Astrocyte (in vitro differentiated cells and primary cell): ENCODE data around the gene FSTL5. TPM values are rescaled to one million over a fixed set of nuclear protein-coding genes. Genes with fewer than 3 reads are reported as not detected.

Experiments
- DNase-seq: peaks from one replicate; pipeline ENCODE4 v3.0.0-alpha.2; 2010; ENCODE audit warnings: low read depth
- FAIRE-seq: peaks from 2 replicates; lab custom pipeline; 2011; peaks lifted over from hg19 to GRCh38; lab: Jason Lieb, UNC
- H2AFZ ChIP-seq: 2 replicates; pipeline ENCODE4 v1.6.0; 2012; ENCODE audit warnings: low read depth, low read length, inconsistent platforms
- H3K27ac ChIP-seq: 2 replicates; pipeline ENCODE4 v1.5.1; 2011; ENCODE audit warnings: low read depth, low read length, inconsistent platforms
- H3K27me3 ChIP-seq: 2 replicates; pipeline ENCODE4 v1.6.0; 2011; ENCODE audit warnings: low read length, inconsistent platforms; ENCODE audit not compliant: insufficient read depth
- H3K36me3 ChIP-seq: 2 replicates; pipeline ENCODE4 v1.5.1; 2011; ENCODE audit warnings: low read length, inconsistent platforms; ENCODE audit not compliant: insufficient read depth
- H3K4me1 ChIP-seq: 2 replicates; pipeline ENCODE4 v1.5.1; 2011; ENCODE audit warnings: low read length, inconsistent platforms; ENCODE audit not compliant: insufficient read depth
- H3K4me2 ChIP-seq: 2 replicates; pipeline ENCODE4 v1.6.0; 2012; ENCODE audit warnings: low read length, inconsistent platforms
- H3K4me3 ChIP-seq: 2 replicates; pipeline ENCODE4 v1.5.1; 2011; ENCODE audit warnings: low read depth, mild to moderate bottlenecking, low read length, inconsistent platforms; ENCODE audit not compliant: insufficient read depth
- H3K79me2 ChIP-seq: 2 replicates; pipeline ENCODE4 v1.6.0; 2012; ENCODE audit warnings: mild to moderate bottlenecking, low read length, inconsistent platforms; ENCODE audit not compliant: insufficient read depth
- H3K9ac ChIP-seq: 2 replicates; pipeline ENCODE4 v1.6.0; 2012; ENCODE audit warnings: mild to moderate bottlenecking, low read length, inconsistent platforms
- H3K9me3 ChIP-seq: 2 replicates; pipeline ENCODE4 v1.5.1; 2012; ENCODE audit warnings: low read depth, mild to moderate bottlenecking, low read length, inconsistent platforms; ENCODE audit not compliant: insufficient read depth
- H4K20me1 ChIP-seq: 2 replicates; pipeline ENCODE4 v1.6.0; 2012; ENCODE audit warnings: low read length, inconsistent platforms; ENCODE audit not compliant: insufficient read depth
- H3K27ac Mint-ChIP-seq: one replicate; pipeline ENCODE4 v1.8.0; 2021; ENCODE audit warnings: mild to moderate bottlenecking, mixed read lengths; ENCODE audit not compliant: unreplicated experiment
- H3K27me3 Mint-ChIP-seq: one replicate; pipeline ENCODE4 v1.8.0; 2021; ENCODE audit warnings: low read depth, mixed read lengths; ENCODE audit not compliant: unreplicated experiment
- H3K36me3 Mint-ChIP-seq: one replicate; pipeline ENCODE4 v1.8.0; 2021; ENCODE audit warnings: low read depth, mixed read lengths; ENCODE audit not compliant: unreplicated experiment
- H3K4me1 Mint-ChIP-seq: one replicate; pipeline ENCODE4 v1.8.0; 2021; ENCODE audit warnings: low read depth, mixed read lengths; ENCODE audit not compliant: unreplicated experiment
- H3K4me3 Mint-ChIP-seq: one replicate; pipeline ENCODE4 v1.8.0; 2021; ENCODE audit warnings: mild to moderate bottlenecking, moderate library complexity, mixed read lengths; ENCODE audit not compliant: unreplicated experiment
- H3K9me3 Mint-ChIP-seq: one replicate; pipeline ENCODE4 v1.8.0; 2021; ENCODE audit warnings: mild to moderate bottlenecking, mixed read lengths; ENCODE audit not compliant: unreplicated experiment
- EZH2 ChIP-seq: IDR thresholded peaks from 2 replicates; pipeline ENCODE4 v1.6.1; 2012; ENCODE audit warnings: mild to moderate bottlenecking, low read length, inconsistent platforms; ENCODE audit not compliant: insufficient read depth
- total RNA-seq: library from RNA; stranded (reverse); gene quantifications from 2 replicates; pipeline ENCODE4 v1.2.1, GENCODE V29; 2021
- TF ChIP-seq, protein P1 (sequence below): IDR thresholded peaks from 2 replicates; pipeline ENCODE4 v1.5.1; 2011; ENCODE audit warnings: low read depth, mild to moderate bottlenecking, inconsistent platforms, low read length, moderate library complexity; ENCODE audit not compliant: insufficient read depth

Gene FSTL5
- total RNA-seq, 1 donor from 2014 or later, result 0.43 TPM

DNA sequence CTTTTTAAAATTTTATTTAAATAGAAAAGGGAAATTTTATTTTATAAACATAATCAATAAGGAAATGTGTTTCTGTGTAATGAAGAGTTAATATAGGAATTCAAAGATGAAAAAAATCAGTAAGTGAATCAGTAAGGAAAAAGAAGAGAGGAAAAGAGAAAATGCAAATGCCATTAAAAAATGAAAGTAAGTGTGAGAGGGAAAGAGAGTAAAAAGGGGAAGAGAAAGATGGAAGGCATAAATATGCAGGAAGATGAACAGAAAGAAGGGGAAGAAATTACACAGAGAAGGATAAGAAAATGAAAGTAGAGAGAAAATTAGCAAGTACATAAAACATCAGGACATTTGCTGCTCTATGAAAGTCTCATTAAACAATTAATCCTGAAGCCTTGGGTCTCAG is 349.9 kb downstream of the FSTL5 start:
- no peaks in the 10 kb centered on the region for H4K20me1 ChIP-seq
- H3K4me3 ChIP-seq, result no peak overlapping the region
- DNase-seq, result no peak
- H2AFZ ChIP-seq, result no peak overlapping the region
- Mint-ChIP-seq H3K4me3 (no peak overlapping the region), H3K36me3 (no peaks in the 10 kb centered on the region), H3K9me3 (no peaks in the 10 kb centered on the region), H3K27ac (no peak overlapping the region), H3K27me3 (no peaks in the 10 kb centered on the region), H3K4me1 (no peaks in the 10 kb centered on the region)
- no peak overlapping the region for H3K27ac ChIP-seq
- TF ChIP-seq, protein P1, sequence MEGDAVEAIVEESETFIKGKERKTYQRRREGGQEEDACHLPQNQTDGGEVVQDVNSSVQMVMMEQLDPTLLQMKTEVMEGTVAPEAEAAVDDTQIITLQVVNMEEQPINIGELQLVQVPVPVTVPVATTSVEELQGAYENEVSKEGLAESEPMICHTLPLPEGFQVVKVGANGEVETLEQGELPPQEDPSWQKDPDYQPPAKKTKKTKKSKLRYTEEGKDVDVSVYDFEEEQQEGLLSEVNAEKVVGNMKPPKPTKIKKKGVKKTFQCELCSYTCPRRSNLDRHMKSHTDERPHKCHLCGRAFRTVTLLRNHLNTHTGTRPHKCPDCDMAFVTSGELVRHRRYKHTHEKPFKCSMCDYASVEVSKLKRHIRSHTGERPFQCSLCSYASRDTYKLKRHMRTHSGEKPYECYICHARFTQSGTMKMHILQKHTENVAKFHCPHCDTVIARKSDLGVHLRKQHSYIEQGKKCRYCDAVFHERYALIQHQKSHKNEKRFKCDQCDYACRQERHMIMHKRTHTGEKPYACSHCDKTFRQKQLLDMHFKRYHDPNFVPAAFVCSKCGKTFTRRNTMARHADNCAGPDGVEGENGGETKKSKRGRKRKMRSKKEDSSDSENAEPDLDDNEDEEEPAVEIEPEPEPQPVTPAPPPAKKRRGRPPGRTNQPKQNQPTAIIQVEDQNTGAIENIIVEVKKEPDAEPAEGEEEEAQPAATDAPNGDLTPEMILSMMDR, result no peak
- no peak for TF ChIP-seq EZH2
- no peaks in the 10 kb centered on the region for H3K79me2 ChIP-seq
- H3K9ac ChIP-seq, result no peak overlapping the region
- FAIRE-seq, result no peak
- H3K4me1 ChIP-seq, result no peaks in the 10 kb centered on the region
- no peak overlapping the region for H3K4me2 ChIP-seq
- no peaks in the 10 kb centered on the region for H3K9me3 ChIP-seq
- no peaks in the 10 kb centered on the region for H3K36me3 ChIP-seq
- H3K27me3 ChIP-seq, result no peaks in the 10 kb centered on the region

DNA sequence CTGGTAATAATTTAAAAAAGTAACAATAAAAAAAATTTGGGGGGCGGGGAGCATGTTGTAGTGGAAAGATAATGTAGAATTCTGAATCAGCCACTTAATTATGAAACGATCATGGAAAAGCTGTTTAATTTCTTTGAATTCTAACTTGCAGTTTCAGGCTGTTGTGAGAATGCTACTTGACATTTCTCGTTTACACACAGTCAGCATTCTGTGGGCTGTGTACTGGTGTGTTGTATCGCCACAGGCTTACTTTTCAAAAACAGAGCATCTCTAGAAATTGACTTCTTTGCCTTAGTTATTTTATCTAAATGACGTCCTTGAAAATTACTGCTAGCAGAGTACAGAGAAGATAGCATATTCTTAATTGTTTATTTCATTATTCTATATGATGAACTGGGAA is 350.4 kb downstream of the FSTL5 start:
- H3K4me1 Mint-ChIP-seq, result no peaks in the 10 kb centered on the region

DNA sequence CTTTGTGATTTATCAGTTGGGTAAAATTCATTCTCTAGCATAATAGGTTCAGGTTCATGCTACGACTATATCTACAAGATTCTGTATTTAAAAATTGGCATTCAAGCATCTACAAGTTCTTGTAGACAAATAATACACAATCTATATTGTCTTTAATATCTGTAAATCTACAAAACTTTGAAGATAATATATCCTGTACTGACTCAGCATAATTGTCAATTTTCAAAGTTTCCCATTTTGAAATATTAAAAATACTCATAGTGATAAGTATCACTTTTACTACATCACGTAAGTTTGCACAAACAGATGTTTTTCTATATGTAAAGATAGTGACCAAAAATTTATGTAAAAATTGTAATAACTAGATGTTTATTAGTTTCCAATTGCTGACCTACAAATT is 360.6 kb downstream of the FSTL5 start:
- DNase-seq (no peak), FAIRE-seq (no peak)
- H3K36me3 ChIP-seq, result no peaks in the 10 kb centered on the region
- Mint-ChIP-seq H3K4me1 (no peaks in the 10 kb centered on the region), H3K27me3 (no peaks in the 10 kb centered on the region), H3K27ac (no peak overlapping the region), H3K4me3 (no peak overlapping the region), H3K36me3 (no peaks in the 10 kb centered on the region), H3K9me3 (no peaks in the 10 kb centered on the region)
- H4K20me1 ChIP-seq, result no peaks in the 10 kb centered on the region
- no peak overlapping the region for H2AFZ ChIP-seq
- H3K9ac ChIP-seq, result no peak overlapping the region
- no peak for TF ChIP-seq EZH2
- TF ChIP-seq, protein P1, result no peak
- H3K27me3 ChIP-seq, result no peaks in the 10 kb centered on the region
- no peak overlapping the region for H3K4me2 ChIP-seq
- no peaks in the 10 kb centered on the region for H3K9me3 ChIP-seq
- H3K27ac ChIP-seq, result no peak overlapping the region
- H3K79me2 ChIP-seq, result no peaks in the 10 kb centered on the region
- H3K4me3 ChIP-seq, result no peak overlapping the region
- no peaks in the 10 kb centered on the region for H3K4me1 ChIP-seq

More for the DNA sequence above, 350.4 kb downstream of the FSTL5 start:
- TF ChIP-seq EZH2, result no peak
- TF ChIP-seq, protein P1, result no peak
- FAIRE-seq (no peak), DNase-seq (no peak)
- no peaks in the 10 kb centered on the region for H3K9me3 Mint-ChIP-seq
- no peaks in the 10 kb centered on the region for H3K36me3 ChIP-seq
- H3K27ac ChIP-seq, result no peak overlapping the region
- H3K27me3 ChIP-seq, result no peaks in the 10 kb centered on the region
- no peak overlapping the region for H3K4me2 ChIP-seq
- H3K4me3 Mint-ChIP-seq, result no peak overlapping the region
- H3K27me3 Mint-ChIP-seq, result no peaks in the 10 kb centered on the region
- no peaks in the 10 kb centered on the region for H3K79me2 ChIP-seq
- H3K27ac Mint-ChIP-seq, result no peak overlapping the region
- H3K4me1 ChIP-seq, result no peaks in the 10 kb centered on the region
- no peak overlapping the region for H2AFZ ChIP-seq
- H3K36me3 Mint-ChIP-seq, result no peaks in the 10 kb centered on the region
- H3K4me3 ChIP-seq, result no peak overlapping the region
- no peaks in the 10 kb centered on the region for H3K9me3 ChIP-seq
- H4K20me1 ChIP-seq, result no peaks in the 10 kb centered on the region
- no peak overlapping the region for H3K9ac ChIP-seq
